ENCODE data around the gene ANKRD13B. TPM values are rescaled to one million over a fixed set of nuclear protein-coding genes. Genes with fewer than 3 reads are reported as not detected.

ANKRD13B gene
- total RNA-seq, 1 donor from 2014 or later = 123 TPM

- H3K27ac Mint-ChIP-seq (ENCODE audit: unreplicated experiment) = no peak overlapping the region
- no peak for TF ChIP-seq CTCF (IDR thresholded peaks at IDR 0.05; ENCODE audit: partially characterized antibody, unreplicated experiment)
- H3K36me3 Mint-ChIP-seq (ENCODE audit: unreplicated experiment) = no peaks in the 10 kb centered on the region
- peaks cover 14% of the 10 kb centered on the region for H3K27me3 Mint-ChIP-seq (ENCODE audit: unreplicated experiment)
- peaks cover 26% of the 10 kb centered on the region for H3K4me1 Mint-ChIP-seq (ENCODE audit: low read depth, unreplicated experiment)
- no peak for DNase-seq
- H3K4me3 Mint-ChIP-seq (ENCODE audit: unreplicated experiment) = no peak overlapping the region
- peaks cover 7% of the 10 kb centered on the region for H3K9me3 Mint-ChIP-seq (ENCODE audit: unreplicated experiment)
Measured at GRCh38 chr17:29585080-29585751, 7.7 kb upstream of the ANKRD13B start.

- H3K4me1 Mint-ChIP-seq (ENCODE audit: low read depth, unreplicated experiment) = peaks cover 23% of the 10 kb centered on the region
- H3K27ac Mint-ChIP-seq (ENCODE audit: unreplicated experiment) = no peak overlapping the region
- no peak for TF ChIP-seq CTCF (IDR thresholded peaks at IDR 0.05; ENCODE audit: partially characterized antibody, unreplicated experiment)
- peaks cover 5% of the 10 kb centered on the region for H3K9me3 Mint-ChIP-seq (ENCODE audit: unreplicated experiment)
- H3K4me3 Mint-ChIP-seq (ENCODE audit: unreplicated experiment) = no peak overlapping the region
- no peaks in the 10 kb centered on the region for H3K36me3 Mint-ChIP-seq (ENCODE audit: unreplicated experiment)
- H3K27me3 Mint-ChIP-seq (ENCODE audit: unreplicated experiment) = peaks cover 17% of the 10 kb centered on the region
- no peak for DNase-seq
Measured at GRCh38 chr17:29586676-29587469, 6.1 kb upstream of the ANKRD13B start.

GRCh38 chr17:29587591-29587990, 5.3 kb upstream of the ANKRD13B start:
- no peak overlapping the region for H3K27ac Mint-ChIP-seq (ENCODE audit: unreplicated experiment)
- H3K9me3 Mint-ChIP-seq (ENCODE audit: unreplicated experiment) = peaks cover 5% of the 10 kb centered on the region
- DNase-seq = no peak
- H3K4me3 Mint-ChIP-seq (ENCODE audit: unreplicated experiment) = peak overlapping the region; percentile 92
- H3K4me1 Mint-ChIP-seq (ENCODE audit: low read depth, unreplicated experiment) = peaks cover 28% of the 10 kb centered on the region
- H3K27me3 Mint-ChIP-seq (ENCODE audit: unreplicated experiment) = peaks cover 17% of the 10 kb centered on the region
- no peaks in the 10 kb centered on the region for H3K36me3 Mint-ChIP-seq (ENCODE audit: unreplicated experiment)
- TF ChIP-seq CTCF (IDR thresholded peaks at IDR 0.05; ENCODE audit: partially characterized antibody, unreplicated experiment) = no peak

- H3K9me3 Mint-ChIP-seq (ENCODE audit: unreplicated experiment) = peaks cover 4% of the 10 kb centered on the region
- H3K36me3 Mint-ChIP-seq (ENCODE audit: unreplicated experiment) = no peaks in the 10 kb centered on the region
- no peak for DNase-seq
- no peak for TF ChIP-seq CTCF (IDR thresholded peaks at IDR 0.05; ENCODE audit: partially characterized antibody, unreplicated experiment)
- H3K27ac Mint-ChIP-seq (ENCODE audit: unreplicated experiment) = peak overlapping the region; percentile 79
- H3K4me3 Mint-ChIP-seq (ENCODE audit: unreplicated experiment) = peak overlapping the region; percentile 92
- peaks cover 28% of the 10 kb centered on the region for H3K4me1 Mint-ChIP-seq (ENCODE audit: low read depth, unreplicated experiment)
- H3K27me3 Mint-ChIP-seq (ENCODE audit: unreplicated experiment) = peaks cover 14% of the 10 kb centered on the region
Measured at GRCh38 chr17:29588017-29588561, 4.8 kb upstream of the ANKRD13B start.
